ENCODE measurements around the gene ADGRA1.

DNA sequence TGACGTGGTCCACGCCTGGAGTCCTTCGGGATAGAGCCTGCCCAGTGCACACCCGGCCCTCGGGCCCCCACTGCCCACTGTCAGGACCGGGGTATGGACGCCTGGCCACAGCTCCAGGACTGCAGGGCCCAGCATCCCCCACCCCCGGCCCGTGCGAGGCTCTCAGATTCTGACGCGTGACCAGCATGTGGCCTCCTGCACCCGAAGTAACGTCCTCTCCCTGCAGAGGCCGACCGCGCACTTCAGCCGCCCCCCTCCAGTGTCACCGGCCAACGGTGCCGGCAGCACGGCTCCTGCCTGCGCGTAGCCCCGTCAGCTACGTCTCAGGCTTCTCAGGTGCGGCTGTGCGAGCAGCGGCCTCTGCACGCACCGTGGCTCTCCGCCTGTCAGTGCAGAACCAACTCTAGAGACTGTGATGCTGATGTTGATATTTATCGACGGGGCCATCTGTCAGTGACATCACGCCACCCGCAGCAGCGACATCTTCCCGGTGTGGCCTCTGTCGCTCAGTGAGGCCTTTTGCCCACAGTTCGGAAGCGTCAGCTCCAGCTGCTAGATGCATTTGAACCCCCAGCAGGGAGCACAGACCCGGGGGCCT, 40.1 kb upstream of the ADGRA1 start:
- TF ChIP-seq, protein P1, sequence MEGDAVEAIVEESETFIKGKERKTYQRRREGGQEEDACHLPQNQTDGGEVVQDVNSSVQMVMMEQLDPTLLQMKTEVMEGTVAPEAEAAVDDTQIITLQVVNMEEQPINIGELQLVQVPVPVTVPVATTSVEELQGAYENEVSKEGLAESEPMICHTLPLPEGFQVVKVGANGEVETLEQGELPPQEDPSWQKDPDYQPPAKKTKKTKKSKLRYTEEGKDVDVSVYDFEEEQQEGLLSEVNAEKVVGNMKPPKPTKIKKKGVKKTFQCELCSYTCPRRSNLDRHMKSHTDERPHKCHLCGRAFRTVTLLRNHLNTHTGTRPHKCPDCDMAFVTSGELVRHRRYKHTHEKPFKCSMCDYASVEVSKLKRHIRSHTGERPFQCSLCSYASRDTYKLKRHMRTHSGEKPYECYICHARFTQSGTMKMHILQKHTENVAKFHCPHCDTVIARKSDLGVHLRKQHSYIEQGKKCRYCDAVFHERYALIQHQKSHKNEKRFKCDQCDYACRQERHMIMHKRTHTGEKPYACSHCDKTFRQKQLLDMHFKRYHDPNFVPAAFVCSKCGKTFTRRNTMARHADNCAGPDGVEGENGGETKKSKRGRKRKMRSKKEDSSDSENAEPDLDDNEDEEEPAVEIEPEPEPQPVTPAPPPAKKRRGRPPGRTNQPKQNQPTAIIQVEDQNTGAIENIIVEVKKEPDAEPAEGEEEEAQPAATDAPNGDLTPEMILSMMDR (IDR thresholded peaks at IDR 0.05 in 4 of 5, conservative IDR thresholded peaks at IDR 0.05 in 1 of 5), result no peak
- TF ChIP-seq POLR2A (IDR thresholded peaks at IDR 0.05), result no peak

All from gastrocnemius medialis (tissue), 4 donors.